NCI-H82 treated with DMSO at 0.1 percent for 48 hours (cell line): ENCODE measurements around the gene ITIH2.
"Not testable (repeated sequence)": the region's sequence is repeated elsewhere in the genome, so short reads cannot be mapped to it uniquely, and the experiment has no call there.

ENCODE experiments used
- DNase-seq: peaks from one replicate; lab custom pipeline; 2025; ENCODE audit not compliant: unreplicated experiment; lab: John Stamatoyannopoulos, UW

ITIH2 gene

DNA sequence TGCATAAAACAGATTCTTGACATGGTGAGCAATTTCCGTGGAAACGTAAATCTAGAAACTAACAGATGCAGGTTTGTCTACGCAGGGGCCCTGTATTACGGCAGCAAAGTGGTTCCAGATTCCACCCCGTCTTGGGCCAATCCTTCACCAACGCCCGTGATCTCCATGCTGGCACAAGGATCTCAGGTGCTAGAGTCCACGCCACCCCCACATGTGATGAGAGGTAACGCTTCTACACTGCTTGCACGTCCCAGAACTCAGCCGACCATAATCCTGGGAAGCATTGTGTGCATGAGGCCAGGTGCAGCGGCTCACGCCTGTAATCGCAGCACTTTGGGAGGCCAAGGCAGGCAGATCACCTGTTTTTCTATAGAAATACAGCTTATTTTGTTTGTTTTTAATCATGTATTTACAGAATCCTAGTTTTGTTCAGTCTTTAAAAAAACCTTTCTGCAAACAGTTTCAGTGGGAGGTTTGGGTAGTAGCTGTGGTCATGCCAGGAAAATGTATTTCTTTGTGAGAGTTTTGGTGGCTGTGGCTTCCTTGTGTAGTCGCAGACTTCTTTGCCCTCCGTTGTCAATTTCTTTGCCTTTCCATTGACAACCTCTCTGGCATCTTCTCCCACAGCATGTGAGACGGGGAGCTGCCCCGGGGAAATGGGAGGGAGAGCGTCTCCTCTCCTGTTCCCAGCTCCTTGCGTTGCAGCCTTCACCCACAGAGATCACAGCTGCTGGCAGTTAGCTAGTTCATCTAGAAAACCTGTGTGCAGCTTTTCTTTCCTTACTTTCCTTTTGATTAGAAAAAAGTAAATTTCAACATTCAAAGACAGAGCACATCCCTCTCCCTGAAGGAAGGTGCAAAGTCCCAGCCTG, 35.7 kb downstream of the ITIH2 start:
- DNase-seq = no peak

DNA sequence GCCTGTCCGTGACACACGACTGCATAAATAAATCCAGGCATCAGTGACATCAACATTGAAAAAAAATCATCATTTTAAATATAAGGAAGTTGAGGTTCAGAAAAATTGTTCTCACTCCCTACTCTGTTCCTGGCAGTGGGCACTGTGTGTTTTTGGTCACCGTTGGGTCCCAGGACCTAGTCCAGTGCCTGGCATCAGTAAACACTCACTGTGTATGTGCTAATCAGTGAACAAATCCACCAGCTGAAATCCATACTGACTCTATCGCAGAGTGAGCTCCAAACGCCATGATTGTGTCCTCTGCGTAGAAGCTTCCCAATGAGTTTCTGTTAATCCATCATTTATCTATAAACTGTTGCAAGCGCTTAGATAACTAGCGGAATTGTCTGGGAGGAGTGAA, 41.2 kb downstream of the ITIH2 start:
- no peak for DNase-seq

DNA sequence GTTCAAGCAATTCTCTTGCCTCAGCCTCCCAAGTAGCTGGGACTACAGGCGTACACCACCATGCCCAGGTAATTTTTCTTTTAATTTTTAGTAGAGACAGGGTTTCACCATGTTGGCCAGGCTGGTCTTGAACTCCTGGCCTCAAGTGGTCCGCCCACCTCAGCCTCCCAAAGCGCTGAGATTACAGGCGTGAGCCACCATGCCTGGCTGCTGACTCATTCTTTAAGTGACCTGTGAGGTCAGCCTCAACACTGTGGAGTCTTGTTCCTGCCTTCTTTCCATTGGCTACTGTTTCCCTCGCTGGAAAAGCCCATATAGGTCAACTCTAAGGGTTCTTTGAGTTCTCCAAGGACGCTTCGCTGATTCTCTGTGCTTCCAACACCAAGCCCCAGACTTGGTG, 45.5 kb downstream of the ITIH2 start:
- not testable (repeated sequence) for DNase-seq

DNA sequence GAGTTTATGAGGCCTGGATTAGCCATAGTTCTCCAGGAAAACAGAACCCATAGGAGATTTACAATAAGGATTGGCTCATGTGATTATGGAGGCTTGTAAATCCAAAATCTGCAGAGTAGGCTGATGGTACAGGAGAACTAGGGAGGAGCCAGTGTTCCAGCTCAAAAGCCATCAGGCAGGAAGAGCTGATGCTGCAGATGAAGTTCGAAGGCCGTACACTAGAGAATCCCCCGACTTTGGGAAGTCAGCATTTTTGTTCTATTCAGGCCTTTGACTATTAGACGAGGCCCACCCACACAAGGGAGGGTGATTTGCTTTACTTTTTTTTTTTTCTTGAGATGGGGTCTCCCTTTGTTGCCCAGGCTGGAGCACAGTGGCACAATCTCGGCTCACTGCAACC, 47.1 kb downstream of the ITIH2 start:
- DNase-seq = no peak

DNA sequence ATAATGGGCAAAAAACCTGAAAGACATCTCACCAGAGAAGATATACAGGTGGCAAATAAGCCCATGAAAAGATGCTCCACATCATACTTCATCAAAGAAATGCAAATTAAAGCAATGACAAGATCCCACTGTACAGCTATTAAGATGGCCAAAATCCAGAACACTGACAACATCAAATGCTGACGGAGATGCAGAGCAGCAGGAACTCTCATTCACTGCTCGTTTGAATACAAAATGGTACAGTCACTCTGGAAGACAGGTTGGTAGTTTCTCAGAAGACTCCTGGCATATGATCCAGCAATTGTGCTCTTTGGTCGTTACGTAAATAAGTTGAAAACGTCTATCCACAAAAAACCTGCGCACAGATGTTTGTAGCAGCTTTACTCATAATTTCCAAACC, 49.1 kb downstream of the ITIH2 start:
- DNase-seq = no peak

DNA sequence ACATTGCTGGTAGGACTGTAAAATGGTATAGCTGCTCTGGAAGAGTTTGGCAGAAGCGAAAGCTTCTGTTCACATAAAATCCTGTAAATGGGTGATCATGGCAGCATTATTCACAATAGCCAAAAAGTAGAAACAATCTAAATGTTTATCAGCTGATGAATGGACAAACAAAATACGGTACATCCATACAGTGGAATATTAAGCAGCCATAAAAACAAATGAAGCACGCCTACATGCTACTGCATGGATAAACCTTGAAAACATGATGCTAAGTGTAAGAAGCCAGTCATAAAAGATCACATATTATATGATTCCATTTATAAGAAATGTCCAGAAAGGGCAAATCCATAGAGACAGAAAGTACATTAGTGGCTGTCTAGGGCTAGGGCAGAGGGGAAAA, 52.0 kb downstream of the ITIH2 start:
- no peak for DNase-seq

DNA sequence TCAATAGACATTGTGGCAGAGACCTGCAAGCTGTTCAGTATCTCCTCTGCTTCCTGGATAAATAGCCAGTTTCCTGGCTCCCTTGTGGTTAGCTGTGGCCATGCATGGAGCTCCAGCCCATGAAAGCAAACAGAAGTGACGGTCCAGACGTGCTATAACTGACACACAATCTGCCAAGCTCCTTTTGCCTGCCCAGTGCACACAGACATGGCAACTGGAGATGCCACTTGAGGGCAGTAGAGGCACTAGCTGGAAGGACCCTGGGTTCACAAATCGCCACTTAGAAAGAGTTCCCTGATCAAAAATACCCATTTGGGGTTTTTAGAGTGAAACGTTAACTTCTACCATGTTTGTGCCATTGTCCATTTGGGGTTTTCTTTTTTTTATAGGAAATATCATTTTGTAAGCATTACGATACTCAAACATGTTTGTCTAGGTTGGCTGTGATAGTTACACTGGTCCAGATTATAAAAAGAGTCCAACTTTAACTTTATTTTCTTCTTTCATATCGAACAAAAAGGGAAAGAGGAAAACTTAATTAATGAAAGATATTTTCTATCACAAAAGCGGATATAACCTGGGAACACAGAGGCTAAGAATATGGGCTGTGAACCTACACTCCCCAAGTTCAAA, 53.4 kb downstream of the ITIH2 start:
- DNase-seq = no peak

DNA sequence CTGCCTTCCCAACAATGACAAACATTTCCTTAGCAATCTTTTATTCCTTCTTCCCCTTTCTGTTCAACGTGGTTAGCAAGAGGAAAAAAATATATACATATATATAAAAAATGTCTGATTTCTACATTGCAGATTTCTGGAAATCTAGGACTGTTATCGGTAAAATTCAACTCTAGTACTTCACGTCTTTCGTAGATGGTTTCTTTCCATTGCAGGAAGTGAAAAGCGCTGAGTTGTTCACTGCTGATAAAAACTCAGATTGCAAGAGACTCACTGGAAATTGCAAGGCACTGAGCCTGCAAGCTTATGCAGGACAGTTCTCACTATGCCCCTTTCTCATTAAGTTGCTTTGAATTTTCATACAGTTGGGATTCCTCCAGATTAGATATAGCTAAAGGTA, 60.8 kb downstream of the ITIH2 start:
- no peak for DNase-seq

DNA sequence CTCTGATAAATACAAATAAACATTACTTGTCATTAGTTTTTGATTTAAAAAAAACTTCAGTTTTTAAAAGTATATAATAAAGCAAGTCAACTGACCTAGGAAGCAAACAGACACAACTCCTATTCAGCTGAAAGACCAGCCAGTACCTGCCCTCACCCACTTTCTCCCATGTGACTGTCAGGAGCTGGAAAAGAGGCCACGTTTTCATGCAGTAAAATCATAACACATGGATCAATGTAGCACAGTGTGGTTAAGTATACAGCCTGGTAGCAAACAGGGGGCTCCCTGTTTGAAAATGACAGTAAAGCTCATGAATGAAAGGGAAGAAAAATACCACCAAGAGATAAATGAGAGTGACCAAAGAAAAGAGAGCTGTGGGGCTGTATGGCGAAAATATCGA, 63.1 kb downstream of the ITIH2 start:
- DNase-seq = no peak

DNA sequence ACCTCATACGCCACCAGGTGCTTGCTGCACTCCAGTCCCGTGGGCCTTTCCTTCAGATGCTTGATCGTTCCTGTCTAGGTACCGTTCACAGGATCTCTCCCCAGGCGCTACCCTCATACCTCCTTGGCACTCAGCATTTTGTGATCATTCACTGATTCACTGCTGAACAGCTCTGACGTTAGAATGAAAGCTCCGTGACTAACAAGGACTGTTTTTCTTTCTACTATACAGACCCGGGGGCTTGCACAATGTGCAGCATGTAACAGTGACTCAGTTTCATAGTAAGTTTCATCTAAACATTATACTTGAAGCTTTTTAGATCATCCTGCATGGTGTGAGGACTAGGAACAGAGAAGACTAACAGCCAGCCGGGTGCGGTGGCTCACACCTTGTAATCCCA, 64.1 kb downstream of the ITIH2 start:
- DNase-seq = no peak

DNA sequence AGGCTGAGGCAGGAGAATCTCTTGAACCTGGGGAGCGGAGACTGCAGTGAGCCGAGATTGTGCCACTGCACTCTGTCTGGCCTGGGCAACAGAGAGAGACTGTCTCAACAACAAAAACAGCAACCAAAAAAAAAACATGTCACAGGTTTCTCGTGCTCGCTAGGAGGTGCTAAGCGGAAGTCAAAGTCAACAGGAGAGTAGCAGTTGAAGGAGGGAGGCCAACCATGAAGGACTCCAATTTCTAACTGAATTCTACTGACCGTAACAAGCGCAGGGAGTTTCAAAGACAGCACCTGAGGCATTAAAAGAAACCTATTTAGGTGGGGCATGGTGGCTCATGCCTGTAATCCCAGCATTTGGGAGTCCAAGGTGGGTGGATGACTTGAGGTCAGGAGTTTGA, 65.3 kb downstream of the ITIH2 start:
- no peak for DNase-seq

DNA sequence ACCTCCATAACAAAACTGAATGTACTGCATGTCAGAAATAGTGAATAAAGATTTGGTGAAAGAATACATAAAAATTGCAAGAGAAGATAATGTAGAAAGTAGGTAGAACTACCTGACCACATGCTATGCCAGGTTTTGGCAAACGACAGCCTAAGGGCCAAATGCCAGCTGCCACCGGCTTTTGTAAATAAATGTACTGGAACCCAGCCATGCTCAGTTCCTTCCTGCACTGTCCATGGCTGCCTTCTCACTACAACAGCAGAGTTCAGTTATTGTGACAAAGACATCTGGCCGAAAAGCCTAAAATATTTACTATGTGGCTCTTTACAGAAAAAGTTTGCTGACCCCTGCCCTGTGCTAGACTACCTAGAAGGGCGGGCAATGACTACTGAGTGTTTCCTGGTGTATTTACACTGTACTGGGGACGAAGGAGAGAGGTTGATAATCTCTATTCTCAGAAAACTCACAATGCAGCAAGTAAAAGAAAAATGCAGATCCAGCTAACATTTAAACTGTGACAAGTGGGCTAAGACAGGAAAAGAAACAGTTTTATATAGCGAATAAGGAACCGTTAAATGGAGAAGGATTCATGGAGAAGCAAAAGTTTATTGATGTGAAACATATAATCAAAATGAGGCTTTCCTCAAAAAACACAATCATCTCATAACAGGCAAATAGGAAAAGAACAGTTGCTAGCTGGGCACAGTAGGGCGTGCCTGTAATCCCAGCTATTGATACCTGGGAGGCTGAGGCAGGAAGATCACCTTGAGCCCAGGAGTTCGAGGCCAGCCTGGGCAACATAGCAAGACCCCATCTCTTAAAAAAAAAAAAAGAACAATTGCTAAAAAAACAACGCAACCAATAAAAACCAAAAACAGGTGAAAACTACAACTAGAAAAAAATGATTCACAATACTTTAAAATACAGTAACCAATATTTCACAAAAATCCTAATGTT, 71.0 kb downstream of the ITIH2 start:
- DNase-seq = no peak

DNA sequence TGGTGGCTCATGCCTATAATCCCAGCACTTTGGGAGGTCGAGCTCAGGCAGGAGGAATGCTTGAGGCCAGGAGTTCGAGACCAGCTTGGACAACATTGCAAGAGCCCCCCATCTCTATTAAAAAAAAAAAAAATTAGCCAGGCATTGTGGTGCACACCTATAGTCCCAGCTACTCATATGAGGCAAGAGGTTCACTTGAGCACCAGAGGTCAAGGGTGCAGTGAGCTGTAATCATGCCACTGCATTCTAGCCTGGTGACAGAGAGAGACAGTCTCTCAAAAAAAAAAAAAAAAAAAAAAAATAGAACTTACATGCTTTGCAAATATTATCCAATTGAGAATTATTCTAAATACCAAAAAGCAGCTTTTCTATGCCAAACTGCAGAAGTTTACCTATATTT, 73.7 kb downstream of the ITIH2 start:
- DNase-seq = no peak

DNA sequence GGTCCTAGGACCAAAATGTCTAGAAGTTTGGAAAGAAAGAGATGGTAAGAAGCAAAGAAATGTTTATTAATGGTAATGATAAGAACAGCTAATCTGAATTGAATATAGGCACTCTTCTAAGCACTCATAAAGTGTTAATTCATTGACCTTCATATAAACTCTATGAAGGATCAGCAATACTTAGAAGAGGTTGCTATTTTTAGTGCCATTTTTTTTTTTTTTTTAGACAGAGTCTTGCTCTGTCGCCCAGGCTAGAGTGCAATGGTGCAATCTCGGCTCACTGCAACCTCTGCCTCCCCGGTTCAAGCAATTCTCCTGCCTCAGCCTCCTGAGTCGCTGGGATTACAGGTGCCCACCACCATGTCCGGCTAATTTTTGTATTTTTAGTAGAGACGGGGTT, 79.1 kb downstream of the ITIH2 start:
- not testable (repeated sequence) for DNase-seq

DNA sequence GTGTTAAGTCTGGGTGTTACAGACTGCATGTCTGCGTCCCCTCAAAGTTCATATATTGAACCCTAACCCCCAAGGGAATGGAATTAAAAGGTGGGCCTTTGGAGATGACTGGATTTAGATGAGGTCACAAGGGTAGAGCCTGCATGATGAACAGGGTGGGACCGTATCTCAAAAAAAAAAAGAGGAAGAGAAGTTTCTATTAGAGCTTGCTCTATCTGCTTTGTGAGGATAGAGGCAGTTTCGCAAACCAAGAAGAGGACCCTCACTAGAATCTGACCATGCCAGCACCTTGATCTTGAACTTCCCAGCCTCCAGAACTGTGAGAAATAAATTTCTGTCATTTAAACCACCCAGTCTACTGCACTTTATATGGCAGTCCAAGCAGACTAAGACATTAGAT, 83.3 kb downstream of the ITIH2 start:
- no peak for DNase-seq

DNA sequence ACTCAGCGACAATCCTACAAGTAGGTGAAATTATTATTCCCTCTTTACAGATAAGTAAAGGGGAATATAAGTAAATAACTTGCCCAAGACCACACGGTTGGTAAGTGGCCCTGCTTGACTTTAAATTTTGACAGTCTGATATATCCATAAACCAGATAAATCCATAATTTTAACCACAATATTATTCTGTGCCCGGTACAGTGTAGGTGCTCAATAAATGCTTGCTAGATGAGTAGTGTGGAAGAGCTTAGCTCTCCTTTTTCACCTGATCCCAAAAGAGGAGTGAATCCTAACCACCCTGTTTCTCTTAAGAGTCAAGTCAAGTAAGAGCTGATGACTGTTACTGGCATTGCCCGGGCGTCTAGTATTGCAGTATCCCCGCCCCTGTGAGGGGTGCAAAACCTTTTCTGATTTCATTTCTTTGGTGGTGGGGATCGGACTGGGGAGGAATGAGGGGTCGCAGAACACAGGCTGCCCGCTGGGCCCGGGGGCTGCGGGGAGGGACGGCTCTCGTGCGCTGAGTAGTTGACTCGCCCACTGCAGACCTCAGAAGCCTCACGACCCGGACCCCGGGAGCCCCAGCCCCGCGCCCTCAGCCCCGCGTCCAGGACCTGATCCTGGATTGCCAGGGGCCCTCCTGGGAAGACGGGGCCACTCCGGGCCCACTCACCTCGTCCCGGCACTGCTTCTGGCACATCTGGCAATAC, 84.2 kb downstream of the ITIH2 start:
- DNase-seq = no peak

DNA sequence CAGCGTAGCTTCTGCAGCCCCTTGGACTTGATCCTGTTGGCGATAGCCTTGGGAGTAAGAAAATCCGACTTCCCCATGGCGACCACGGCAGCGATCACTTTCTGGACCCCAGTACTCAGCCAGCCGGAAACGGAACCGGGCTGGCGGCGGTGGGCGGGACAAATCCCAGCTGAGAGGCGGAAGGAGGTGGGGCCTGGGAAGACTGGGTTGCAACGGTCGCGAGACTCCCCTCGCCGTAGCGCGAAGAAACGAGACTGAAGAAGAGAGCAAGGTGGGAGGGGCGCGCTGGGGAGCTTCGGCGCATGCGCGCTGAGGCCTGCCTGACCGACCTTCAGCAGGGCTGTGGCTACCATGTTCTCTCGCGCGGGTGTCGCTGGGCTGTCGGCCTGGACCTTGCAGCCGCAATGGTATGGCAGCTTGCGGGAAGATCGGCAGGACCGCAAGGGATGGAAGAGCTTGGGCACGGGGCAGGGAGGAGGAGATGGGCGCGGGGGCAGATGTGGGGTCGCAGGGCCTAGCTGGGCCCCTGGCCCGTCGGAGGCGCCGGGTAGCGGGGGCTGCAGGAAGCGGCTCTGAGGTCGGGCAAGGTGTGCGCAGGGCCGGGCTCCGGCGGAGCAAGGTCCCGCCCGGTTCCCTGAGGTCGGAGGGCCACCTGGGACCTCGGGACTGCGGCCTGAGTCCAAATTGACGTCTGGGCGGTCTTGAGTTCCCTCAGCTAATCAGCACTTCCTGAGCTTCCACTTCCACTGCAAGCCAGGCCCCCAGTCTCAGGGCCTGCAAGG, 84.9 kb downstream of the ITIH2 start, which contains the start of the genes ATP5F1C and KIN:
ATP5F1C (plus strand) TSS at position 321 of the 782 bp plus-strand sequence; CDS start at position 352, 31 bp downstream.
KIN (minus strand) TSS at position 137 of the 782 bp plus-strand sequence; CDS start at position 77, 60 bp downstream.
- peak; percentile 77 for DNase-seq

DNA sequence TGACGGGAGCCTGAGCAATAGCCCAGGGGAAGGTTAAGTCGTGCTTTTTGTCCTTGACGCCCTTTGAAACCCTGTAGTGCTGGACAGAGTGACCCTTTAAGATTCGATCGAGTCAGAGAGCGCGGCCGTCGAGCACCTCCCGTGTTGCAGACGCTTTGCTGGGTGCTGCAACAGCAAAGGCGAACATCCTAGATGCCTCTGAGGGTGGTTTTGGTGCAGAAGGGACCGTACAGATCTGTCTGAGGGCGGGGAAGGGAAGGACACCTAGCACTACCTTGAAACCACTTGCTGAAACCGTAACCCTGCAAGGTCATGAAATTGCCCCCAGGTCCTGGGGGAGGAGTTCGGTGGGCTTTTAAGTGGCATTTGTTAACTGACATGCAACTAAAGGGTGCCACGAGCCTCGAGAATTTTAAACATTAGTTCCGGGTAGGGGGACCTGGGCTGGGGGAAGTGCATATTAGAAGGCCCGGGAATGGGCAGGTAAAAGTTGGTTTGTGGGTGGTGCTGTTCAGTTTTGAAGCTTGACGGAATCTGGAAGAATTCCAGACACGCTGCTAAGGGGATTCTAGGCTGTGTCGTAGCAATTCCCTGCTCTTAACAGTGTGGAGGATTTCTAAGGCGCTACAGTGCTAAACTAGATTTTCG, 85.6 kb downstream of the ITIH2 start:
- no peak for DNase-seq

DNA sequence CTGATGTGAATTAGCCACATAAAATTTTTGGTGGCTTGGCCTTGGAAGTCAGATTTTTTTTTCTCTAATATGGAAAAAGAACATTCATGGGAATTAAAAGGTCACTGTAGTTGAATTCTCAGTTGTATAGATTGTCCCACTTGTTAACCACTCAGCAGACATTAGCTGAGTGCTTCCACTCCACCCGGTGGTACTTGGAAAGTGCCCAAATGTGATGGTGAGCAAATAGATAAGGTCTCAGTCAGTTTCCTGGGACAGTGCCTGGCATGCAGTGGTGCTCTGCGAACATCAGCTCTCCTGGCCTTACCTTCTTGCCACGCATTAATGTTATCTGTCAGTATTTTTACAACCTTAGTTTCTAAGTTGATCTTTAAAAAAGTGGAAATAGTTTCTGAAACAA, 86.3 kb downstream of the ITIH2 start:
- no peak for DNase-seq
